Activated CD8-positive, alpha-beta T cell treated with anti-CD3 and anti-CD28 coated beads, Interleukin-2, amount 10 ng/mL, durations not matched to agents 7 days and 5 days (primary cell): ENCODE data around the gene COLEC12. TPM values are rescaled to one million over a fixed set of nuclear protein-coding genes. Genes with fewer than 3 reads are reported as not detected.

Experiments used
- ATAC-seq: fragments of 150-1000 bp; cut with Tn5 transposase; one replicate; pipeline ENCODE4 v1.10.0; 2021; ENCODE audit warnings: moderate library complexity
- CTCF ChIA-PET: fragments of 350-600 bp; sonication (Branson Sonifier 250); formaldehyde crosslinking; loops from one replicate; lab custom pipeline; 2021; ENCODE audit warnings: antibody characterized with exemption; lab: Charles Lee
- POLR2A ChIA-PET: fragments of 350-600 bp; sonication (Branson Sonifier 250); formaldehyde crosslinking; loops from one replicate; lab custom pipeline; 2021; ENCODE audit warnings: antibody characterized with exemption; lab: Charles Lee
- DNase-seq: peaks from one replicate; pipeline ENCODE4 v3.0.0-alpha.2; 2020
- H3K27ac Mint-ChIP-seq: one replicate; pipeline ENCODE4 v1.8.0; 2021; ENCODE audit warnings: mild to moderate bottlenecking, mixed read lengths
- H3K27me3 Mint-ChIP-seq: one replicate; pipeline ENCODE4 v1.8.0; 2021; ENCODE audit warnings: low read depth, mixed read lengths
- H3K36me3 Mint-ChIP-seq: one replicate; pipeline ENCODE4 v1.8.0; 2021; ENCODE audit warnings: low read depth, mixed read lengths
- H3K4me1 Mint-ChIP-seq: one replicate; pipeline ENCODE4 v1.8.0; 2021; ENCODE audit warnings: low read depth, mixed read lengths
- H3K4me3 Mint-ChIP-seq: one replicate; pipeline ENCODE4 v1.8.0; 2021; ENCODE audit warnings: mild to moderate bottlenecking, mixed read lengths
- H3K9me3 Mint-ChIP-seq: one replicate; pipeline ENCODE4 v1.8.0; 2022; ENCODE audit warnings: mixed read lengths; ENCODE audit not compliant: insufficient read depth
- total RNA-seq, 2 experiments: library from RNA; stranded (reverse); gene quantifications; one replicate each; pipeline ENCODE4 v1.2.3, GENCODE V29; 2021

Gene COLEC12
- total RNA-seq, 2 experiments from 2014 or later = not detected

DNA sequence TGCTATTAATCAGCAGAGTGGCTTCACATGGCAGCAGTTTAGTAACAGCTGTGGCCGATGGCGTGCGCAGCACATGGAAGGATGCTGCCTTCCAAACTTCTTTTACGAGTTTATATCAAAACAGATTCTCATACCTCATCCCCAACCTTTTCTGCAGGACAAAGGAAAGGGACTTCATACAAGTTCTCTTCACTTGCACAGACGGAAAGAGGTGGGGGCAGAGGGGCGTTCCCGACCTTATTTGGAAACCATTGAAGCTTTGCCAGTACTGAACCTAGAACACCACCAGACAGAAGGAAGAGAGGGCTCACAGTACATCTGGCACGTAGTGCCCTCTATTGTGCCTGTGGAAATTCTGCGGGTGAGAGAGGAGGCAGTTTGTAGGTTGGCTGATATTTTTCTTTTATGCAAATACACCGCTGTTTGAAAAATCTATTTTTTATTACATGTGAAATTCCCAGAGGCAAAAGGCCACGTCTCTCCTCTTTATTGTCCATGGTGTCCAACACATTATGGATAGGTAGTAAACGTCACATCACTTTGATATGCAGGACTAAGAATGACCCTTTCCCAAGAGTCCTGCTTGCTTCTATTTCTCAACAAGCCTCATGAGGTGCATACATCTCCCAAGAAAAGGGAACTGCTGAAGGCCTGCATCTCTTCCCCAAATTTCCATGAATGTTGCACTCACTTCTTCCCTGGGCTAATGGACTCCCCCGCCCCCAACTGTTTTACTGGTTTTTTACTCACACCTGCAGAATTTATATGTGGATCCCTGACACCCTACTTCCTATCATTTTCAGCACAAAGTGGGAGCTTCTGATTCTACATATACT lies 31.3 kb downstream of the COLEC12 start:
- peaks cover 11% of the 10 kb centered on the region for H3K27me3 Mint-ChIP-seq
- ChIA-PET CTCF (no interaction called here), POLR2A (no interaction called here)
- no peaks in the 10 kb centered on the region for H3K4me1 Mint-ChIP-seq
- DNase-seq = no peak
- ATAC-seq = no peak
- no peak overlapping the region for H3K4me3 Mint-ChIP-seq
- no peaks in the 10 kb centered on the region for H3K36me3 Mint-ChIP-seq
- no peak overlapping the region for H3K27ac Mint-ChIP-seq
- no peaks in the 10 kb centered on the region for H3K9me3 Mint-ChIP-seq

DNA sequence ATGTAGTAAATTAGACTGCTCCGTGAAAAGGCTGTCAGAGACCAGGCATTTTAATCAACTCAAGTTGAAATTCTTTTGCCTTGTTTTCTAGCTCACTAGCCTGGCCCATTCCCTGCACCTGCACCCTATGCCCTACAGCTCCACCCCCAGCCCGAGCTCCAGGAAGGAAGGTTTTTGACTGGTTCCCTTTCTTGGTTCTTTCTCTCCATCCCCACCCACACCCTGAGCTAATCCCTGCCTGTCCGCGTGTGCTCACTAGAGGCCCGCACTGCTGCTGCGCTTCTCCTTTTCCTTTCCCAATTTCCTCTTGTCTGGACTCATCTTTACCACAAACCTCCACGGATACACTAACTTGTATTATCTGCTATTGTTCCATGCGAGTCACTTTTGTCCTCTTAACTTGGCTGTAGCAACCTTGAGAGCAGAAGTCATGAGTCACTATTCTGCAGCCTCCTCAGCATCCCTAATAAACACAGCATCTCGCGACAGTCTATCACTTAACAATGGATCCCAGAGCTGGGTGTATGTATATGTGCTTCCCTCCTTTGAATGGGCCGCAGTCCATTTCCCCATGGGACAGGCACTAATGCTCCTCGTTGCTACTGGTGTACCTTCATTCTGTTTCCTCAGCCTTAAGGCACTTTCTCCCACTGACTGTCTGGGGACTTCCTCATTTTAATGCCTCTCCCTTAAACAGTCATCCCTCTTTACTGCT lies 36.5 kb downstream of the COLEC12 start:
- H3K9me3 Mint-ChIP-seq = no peaks in the 10 kb centered on the region
- H3K4me3 Mint-ChIP-seq = no peak overlapping the region
- ChIA-PET CTCF (no interaction called here), POLR2A (no interaction called here)
- DNase-seq (no peak), ATAC-seq (no peak)
- H3K27ac Mint-ChIP-seq = no peak overlapping the region
- no peaks in the 10 kb centered on the region for H3K36me3 Mint-ChIP-seq
- H3K27me3 Mint-ChIP-seq = peaks cover 22% of the 10 kb centered on the region
- H3K4me1 Mint-ChIP-seq = no peaks in the 10 kb centered on the region

DNA sequence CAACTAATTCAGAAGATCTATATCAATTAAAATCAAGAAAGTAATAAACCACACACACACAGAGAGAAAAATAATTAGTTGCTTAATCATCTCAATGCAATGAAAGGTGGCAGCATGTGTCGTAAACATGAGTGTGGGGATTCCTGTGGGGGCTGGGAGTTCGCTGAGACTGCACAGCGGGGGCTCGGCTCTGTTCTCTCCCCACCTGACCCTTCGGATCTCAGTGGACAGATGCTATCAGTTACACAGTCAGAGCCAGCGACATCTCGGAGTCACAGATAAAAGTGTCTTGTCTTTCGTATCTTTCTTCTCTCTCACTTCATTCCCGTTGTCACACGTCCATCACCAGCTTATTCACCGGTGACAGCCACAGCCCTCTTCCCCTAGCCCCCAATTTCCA lies 37.1 kb downstream of the COLEC12 start:
- DNase-seq (no peak), ATAC-seq (no peak)
- POLR2A ChIA-PET = no interaction called here
- H3K4me1 Mint-ChIP-seq = no peaks in the 10 kb centered on the region
- H3K4me3 Mint-ChIP-seq = no peak overlapping the region
- peaks cover 22% of the 10 kb centered on the region for H3K27me3 Mint-ChIP-seq
- CTCF ChIA-PET = no interaction called here
- H3K27ac Mint-ChIP-seq = no peak overlapping the region
- H3K36me3 Mint-ChIP-seq = no peaks in the 10 kb centered on the region
- H3K9me3 Mint-ChIP-seq = no peaks in the 10 kb centered on the region

DNA sequence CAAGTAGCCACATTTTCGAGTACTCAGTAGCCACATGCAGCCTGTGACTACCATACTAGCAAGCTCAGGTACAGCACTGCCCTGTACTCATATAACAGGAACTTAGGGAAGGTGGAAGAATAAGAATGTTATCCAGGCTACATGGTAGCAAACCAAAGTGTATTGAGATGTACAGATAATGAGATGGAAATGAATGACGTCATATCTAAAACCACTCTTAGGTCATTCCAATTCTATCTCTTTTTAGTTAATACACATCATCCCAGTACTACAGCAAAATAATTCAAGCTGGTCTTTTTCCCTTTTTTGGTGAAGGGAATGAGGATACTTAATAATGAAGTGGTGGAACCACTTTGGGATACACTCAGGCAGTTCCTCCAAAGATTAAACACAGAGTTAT lies 38.7 kb downstream of the COLEC12 start:
- H3K9me3 Mint-ChIP-seq = no peaks in the 10 kb centered on the region
- H3K4me1 Mint-ChIP-seq = no peaks in the 10 kb centered on the region
- ChIA-PET POLR2A (no interaction called here), CTCF (no interaction called here)
- no peak overlapping the region for H3K27ac Mint-ChIP-seq
- DNase-seq (no peak), ATAC-seq (no peak)
- H3K4me3 Mint-ChIP-seq = no peak overlapping the region
- H3K27me3 Mint-ChIP-seq = peaks cover 22% of the 10 kb centered on the region
- no peaks in the 10 kb centered on the region for H3K36me3 Mint-ChIP-seq

DNA sequence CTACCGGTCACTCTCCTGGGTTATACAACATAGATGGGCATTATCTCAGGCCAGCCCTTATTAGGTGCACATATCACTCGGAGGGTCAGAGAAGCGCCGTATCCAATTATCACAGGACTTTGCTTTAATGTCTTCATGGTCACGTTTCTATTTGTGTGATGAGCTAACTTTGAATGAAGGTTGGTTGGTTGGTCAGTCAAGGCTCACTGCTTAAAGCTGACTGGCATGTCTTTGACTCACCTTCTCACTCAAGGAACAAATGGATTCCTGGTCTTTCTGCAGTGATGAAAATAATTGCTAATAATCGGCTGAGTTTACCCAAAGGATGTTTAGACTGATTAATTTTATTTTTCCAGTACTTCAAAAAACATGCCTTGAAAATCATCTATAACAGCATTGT lies 39.7 kb downstream of the COLEC12 start:
- CTCF ChIA-PET = no interaction called here
- ATAC-seq = no peak
- Mint-ChIP-seq H3K4me1 (no peaks in the 10 kb centered on the region), H3K36me3 (no peaks in the 10 kb centered on the region), H3K27me3 (peaks cover 18% of the 10 kb centered on the region), H3K4me3 (no peak overlapping the region), H3K9me3 (no peaks in the 10 kb centered on the region), H3K27ac (no peak overlapping the region)
- no peak for DNase-seq
- POLR2A ChIA-PET = no interaction called here

DNA sequence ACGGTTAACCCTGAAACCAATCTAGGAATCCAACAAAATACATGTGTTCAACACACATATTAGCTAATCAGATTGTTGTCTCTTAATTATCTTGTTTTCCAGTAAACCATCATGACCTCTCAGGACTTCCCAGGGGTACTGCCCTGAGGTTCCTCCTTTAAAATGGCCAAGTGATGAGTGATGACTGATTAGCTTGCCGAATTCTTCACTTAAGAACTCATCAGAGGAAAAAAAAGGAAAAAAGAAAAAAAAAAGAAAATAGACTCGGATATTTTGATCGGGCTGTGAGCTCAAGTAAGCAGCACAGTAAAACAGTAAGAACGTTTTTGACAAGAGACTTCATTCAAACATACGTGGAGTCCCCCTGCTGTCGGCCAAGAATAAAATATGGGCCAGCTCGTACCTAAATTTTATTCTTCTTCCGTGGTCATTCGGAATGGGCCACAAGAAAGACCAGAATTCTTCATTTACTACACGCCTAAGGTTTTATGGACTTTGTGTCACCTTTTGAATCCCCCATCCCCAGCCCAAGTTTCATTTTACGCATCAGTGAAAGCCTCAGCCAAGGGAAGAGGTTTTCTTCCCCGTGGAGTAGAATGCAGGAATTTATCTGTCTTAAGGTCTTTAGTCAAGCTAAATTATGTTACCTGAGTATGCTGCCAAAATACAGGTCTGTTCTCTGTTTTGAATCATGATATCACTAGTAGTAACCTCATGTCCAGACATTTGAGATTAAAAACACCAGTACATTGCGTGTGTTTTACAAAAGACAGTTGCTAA lies 40.5 kb downstream of the COLEC12 start:
- Mint-ChIP-seq H3K4me1 (no peaks in the 10 kb centered on the region), H3K4me3 (no peak overlapping the region), H3K27me3 (peaks cover 18% of the 10 kb centered on the region), H3K36me3 (no peaks in the 10 kb centered on the region), H3K9me3 (no peaks in the 10 kb centered on the region), H3K27ac (no peak overlapping the region)
- DNase-seq (no peak), ATAC-seq (no peak)
- POLR2A ChIA-PET = no interaction called here
- CTCF ChIA-PET = no interaction called here

DNA sequence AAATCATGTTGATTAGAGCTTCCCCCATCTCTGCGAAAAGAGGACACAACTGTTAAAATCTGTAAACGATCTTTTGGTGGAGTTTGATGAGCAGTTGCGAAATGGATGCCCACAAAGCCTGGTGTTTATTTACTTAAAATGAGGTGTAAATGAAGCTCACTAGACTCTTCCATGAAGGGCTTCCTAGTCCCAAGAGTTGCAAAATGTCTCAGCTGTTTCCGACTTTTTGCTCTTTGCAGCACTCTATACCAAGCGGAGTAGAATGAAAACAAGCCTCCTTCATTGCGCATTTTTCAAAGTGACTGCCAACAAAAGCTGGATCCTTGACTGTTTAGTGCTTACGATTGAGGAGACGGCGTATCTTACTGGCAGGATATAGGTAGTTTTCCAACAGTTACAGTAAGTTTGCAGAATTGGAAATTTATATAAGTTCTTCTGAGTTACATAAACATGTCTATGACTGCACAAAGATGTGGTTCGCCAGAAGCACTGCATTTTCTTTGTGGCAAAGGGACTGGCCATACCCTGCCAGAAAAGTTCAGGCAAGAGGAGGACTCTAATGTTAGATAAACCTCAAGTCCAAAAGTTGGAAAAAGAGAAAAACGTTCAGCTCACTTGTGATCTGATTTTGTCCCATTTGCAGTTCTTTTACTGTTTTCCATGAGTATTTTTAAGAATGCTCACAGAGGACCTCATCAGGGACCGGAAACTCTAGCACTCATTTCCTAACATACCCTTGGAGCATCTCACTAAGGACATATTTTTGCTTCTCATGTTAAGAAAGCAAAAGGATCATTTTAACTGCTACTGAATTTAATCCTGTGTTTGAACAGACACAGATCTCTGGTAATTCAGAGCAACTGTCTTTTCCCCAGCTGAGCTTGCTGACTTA lies 42.7 kb downstream of the COLEC12 start:
- Mint-ChIP-seq H3K36me3 (no peaks in the 10 kb centered on the region), H3K27me3 (peaks cover 5% of the 10 kb centered on the region), H3K4me3 (no peak overlapping the region), H3K4me1 (no peaks in the 10 kb centered on the region), H3K9me3 (no peaks in the 10 kb centered on the region), H3K27ac (no peak overlapping the region)
- ChIA-PET POLR2A (no interaction called here), CTCF (interaction anchor here (1.0 kb wide), 1 partner anchor 135 kb away, joined by 3 read pairs; no protein-coding TSS in a partner anchor)
- ATAC-seq (no peak), DNase-seq (no peak)

DNA sequence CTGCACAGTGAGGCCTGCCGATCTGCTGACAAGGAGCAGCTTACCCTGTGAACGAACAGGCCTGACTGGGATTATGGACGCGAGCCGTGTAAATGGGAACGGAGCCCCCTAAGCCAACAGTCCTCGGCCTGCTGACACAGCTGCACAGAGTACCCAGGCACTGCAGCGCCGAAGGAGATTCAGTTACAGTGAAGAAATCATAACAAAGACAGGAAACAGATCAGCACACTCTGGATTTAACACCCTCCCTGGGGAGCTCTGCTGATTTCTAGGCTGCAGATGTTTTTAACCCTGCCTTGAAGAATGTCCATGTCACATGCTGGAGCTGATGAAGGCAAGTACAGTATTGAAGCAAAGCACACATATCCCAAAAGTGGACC lies 43.4 kb downstream of the COLEC12 start:
- Mint-ChIP-seq H3K27ac (no peak overlapping the region), H3K36me3 (no peaks in the 10 kb centered on the region), H3K4me3 (no peak overlapping the region), H3K4me1 (no peaks in the 10 kb centered on the region), H3K27me3 (no peaks in the 10 kb centered on the region), H3K9me3 (no peaks in the 10 kb centered on the region)
- no peak for DNase-seq
- ChIA-PET CTCF (no interaction called here), POLR2A (no interaction called here)
- ATAC-seq = no peak

DNA sequence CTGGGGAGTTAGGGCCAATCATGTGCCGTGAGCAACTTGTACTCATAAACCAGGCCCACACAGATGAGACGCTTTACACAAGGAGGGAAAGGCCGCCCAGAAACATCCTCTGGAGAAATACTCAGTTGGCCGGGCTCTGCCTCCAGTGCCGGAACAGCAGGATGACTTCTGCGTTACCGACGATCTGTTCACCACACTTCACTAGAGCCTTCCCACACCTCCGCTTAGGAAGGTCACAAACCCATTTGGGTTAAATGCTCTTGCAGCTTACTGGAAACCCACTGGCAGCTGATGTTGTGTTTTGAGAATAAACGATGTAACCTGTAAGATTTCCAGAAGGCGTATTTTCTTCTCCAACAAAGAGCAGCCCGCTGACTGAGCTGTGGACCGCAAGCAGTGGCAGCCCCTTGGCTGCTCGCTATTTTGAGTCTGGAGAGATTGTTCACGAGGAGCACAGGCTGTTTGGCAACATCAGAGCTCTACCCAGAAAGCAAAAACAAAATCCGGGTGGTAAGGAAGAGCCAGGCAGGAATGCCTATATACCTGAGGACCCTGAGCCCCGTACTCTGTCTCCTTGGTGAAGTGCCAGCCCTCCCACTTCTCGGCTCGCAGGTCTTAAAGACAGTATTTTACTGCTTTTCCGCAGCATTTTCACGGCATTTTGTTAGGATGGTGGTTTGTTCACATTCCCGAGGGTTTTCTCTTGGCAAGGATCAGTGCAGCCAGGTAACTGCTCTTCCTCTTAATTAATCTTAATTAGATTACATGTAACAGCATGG lies 44.0 kb downstream of the COLEC12 start:
- Mint-ChIP-seq H3K4me3 (no peak overlapping the region), H3K36me3 (no peaks in the 10 kb centered on the region), H3K27me3 (no peaks in the 10 kb centered on the region), H3K4me1 (no peaks in the 10 kb centered on the region), H3K9me3 (no peaks in the 10 kb centered on the region), H3K27ac (no peak overlapping the region)
- no peak for ATAC-seq
- DNase-seq = no peak
- ChIA-PET POLR2A (no interaction called here), CTCF (no interaction called here)

DNA sequence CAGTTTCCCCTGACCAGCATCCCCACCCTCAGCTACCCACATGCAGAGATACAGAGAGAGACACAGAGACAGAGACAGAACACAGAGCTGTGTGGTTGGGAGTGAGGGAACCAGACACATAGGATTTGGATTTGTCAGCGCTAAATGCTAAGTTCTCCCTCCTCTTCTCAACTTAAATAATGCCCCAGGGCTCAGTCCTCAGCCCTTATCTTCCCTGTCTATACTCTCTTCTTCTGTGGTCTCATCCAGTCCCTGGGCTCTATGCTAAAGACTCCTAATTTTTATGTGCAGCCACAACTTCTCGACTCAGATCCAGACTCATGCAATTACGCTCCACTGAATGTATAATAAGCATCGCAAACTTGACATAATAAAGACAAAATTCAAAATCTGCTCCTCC lies 47.1 kb downstream of the COLEC12 start:
- DNase-seq = no peak
- no peaks in the 10 kb centered on the region for H3K27me3 Mint-ChIP-seq
- no peaks in the 10 kb centered on the region for H3K9me3 Mint-ChIP-seq
- H3K27ac Mint-ChIP-seq = no peak overlapping the region
- no peaks in the 10 kb centered on the region for H3K36me3 Mint-ChIP-seq
- ChIA-PET CTCF (no interaction called here), POLR2A (no interaction called here)
- H3K4me1 Mint-ChIP-seq = no peaks in the 10 kb centered on the region
- H3K4me3 Mint-ChIP-seq = no peak overlapping the region
- no peak for ATAC-seq

DNA sequence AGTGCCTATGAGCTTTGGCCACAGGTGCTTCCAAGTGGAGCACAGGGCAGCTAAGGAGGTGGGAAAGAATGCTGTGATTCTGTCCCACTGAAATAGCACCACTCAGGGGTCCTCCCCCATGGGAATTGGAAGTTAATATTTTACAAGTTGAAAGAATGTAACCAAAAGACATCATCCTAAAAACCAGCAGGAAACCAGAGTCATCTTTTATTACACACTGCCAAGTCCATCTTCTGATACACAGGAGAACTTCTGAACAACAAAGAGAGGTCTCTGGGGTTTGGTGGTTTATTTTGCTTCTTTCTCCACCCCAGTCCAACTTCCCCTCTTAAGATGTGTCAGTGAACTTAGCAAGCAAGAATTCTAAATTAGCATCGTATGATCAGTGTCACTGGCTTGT lies 47.7 kb downstream of the COLEC12 start:
- ATAC-seq (no peak), DNase-seq (no peak)
- H3K36me3 Mint-ChIP-seq = no peaks in the 10 kb centered on the region
- no peak overlapping the region for H3K4me3 Mint-ChIP-seq
- no peaks in the 10 kb centered on the region for H3K27me3 Mint-ChIP-seq
- H3K9me3 Mint-ChIP-seq = no peaks in the 10 kb centered on the region
- ChIA-PET CTCF (no interaction called here), POLR2A (no interaction called here)
- no peak overlapping the region for H3K27ac Mint-ChIP-seq
- H3K4me1 Mint-ChIP-seq = no peaks in the 10 kb centered on the region
